LNCAP (cell line): ENCODE results near the gene CXADR.

ENCODE experiments used
- TF ChIP-seq, protein P1 (sequence below): fragments of 450-650 bp; IDR thresholded peaks from 2 replicates; pipeline ENCODE4 v1.5.1; 2017; ENCODE audit warnings: mild to moderate bottlenecking

Gene CXADR

DNA sequence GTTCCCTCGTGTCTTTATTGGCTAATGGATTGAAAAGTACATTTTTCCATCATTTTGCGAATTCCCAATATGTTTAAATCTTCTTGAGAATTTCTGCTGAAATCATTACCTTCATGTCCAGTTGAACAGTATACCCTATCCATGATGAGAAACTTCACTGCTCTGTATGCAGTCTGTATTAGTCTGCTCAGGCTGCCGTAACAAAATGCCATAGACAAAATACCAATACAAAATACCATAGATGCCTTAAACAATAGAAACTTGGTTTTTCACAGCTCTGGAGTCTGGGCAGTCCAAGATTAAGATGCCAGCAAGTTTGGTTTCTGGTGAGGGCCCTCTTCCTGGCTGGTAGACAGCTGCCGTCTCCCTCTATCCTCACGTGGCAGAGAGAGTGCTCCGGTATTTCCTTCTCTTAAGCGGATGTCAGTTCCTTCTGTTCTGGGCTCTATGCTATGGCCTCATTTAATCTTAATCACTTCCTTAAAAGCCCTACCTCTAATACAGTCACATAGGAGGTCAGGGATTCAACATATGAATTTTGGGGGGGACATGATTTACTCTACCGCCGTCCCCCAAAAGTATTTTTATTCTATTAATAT, 27.0 kb downstream of the CXADR start:
- TF ChIP-seq, protein P1, sequence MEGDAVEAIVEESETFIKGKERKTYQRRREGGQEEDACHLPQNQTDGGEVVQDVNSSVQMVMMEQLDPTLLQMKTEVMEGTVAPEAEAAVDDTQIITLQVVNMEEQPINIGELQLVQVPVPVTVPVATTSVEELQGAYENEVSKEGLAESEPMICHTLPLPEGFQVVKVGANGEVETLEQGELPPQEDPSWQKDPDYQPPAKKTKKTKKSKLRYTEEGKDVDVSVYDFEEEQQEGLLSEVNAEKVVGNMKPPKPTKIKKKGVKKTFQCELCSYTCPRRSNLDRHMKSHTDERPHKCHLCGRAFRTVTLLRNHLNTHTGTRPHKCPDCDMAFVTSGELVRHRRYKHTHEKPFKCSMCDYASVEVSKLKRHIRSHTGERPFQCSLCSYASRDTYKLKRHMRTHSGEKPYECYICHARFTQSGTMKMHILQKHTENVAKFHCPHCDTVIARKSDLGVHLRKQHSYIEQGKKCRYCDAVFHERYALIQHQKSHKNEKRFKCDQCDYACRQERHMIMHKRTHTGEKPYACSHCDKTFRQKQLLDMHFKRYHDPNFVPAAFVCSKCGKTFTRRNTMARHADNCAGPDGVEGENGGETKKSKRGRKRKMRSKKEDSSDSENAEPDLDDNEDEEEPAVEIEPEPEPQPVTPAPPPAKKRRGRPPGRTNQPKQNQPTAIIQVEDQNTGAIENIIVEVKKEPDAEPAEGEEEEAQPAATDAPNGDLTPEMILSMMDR = no peak

DNA sequence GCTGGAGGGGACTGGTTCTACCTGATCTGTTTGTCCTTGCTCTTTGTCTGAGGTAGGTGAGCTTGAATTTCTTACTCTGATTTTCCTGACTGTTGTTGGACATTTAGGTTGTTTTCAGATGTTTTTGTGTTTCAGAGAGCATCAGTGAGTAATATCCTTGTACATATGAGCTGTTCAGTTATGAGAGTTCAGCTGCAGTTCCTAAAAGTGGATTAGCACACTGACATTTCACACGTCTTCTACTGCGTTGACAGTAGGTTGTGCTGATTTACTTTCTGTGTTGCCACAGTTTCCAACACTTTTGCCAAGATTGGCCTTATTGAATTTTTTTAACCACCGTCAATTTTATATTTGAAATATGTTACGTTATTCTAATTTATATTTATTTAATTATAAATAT, 27.7 kb downstream of the CXADR start:
- TF ChIP-seq, protein P1 = no peak

DNA sequence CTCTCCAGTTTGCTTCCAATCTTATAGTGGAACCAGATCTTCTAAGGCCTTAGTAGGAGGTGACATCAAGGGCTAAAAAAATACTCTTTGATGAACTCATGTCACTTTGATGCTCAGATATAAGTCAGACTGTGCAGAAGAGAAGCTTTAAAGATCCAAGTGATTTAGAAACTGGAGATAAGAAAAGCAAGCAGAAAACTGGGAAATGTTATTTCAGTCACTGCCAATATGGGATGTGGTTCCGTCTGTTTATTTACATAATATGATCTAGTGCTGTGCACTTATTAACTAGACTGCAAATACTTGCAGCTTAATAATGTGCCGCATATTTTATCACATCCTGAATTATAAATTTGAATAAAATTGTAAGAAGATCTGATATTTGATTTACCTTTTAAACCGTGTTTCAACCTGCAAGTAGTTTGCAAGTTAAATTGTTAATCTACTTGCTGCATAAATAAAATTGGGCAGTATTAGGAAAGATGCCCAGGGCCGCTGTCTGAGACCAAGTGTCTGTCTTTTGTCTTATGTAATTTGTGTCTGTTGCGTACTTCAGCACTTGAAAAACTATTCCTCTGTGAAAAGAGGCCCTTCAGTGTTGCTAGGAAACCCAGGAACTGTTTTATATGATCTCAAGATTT, 29.6 kb downstream of the CXADR start:
- TF ChIP-seq, protein P1 = no peak

DNA sequence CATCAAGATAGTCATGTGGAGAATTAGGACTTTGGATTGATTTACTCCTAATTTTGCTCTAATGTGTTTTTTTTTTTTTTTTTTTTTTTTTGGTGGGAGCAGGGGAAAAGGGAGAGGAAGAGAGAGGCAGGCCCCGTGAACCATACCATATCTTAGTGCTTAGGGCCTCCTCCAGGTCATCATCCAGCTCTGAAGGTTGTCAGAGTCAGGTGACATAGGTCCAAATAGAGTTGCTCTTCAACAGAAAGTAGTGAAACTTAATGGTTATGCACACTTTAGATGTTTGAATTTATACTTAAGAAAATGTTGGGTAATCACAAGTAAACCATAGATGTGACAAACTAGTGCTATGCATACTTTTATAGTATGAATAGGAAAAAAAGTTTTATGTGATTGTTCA, 32.2 kb downstream of the CXADR start:
- TF ChIP-seq, protein P1 = no peak

DNA sequence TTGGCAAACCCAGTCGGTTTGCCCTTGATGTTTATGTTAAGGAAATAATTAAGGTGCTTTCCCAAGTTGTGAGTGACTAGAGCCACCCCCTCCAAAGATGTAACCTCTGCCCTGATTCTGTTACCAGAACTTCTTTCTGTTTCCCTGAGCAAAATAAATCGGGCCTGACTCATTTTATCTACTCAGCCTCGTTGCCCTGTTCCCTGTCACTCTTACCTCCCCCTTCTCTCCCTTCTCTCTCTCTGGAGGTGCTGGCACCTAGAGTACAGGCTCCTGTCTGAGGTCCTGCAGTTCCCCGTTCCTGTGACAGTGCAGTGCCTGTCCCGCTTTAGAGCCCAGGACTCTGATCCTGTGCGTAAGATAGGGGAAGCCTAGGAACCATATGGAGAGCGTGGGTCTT, 35.4 kb downstream of the CXADR start:
- TF ChIP-seq, protein P1 = no peak

DNA sequence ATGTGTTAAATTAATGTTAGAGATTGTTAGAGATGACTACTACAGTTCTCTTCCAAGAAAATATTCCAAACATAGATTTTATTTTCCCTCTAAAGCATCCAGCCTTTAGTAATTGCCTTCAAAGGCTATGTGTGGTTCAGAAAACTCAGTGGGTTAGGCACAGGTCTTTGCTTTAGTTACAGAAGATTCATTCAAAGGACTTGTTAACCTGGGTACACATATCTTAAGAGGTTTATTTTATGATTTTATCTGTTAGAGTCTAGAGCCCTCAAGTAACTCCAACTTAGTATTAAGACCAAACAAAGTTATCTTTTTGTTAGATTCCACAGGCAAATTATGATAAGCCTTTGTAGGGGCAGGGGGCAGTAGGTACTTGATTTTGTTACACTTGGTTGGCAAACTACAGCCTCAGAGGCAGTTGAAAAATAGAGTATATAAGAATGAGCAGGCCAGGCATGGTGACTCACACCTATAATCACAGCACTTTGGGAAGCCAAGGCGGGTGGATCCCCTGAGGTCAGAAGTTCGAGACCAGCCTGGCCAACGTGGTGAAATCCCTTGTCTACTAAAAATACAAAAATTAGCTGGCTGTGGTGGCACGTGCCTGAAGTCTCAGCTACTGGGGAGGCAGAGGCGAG, 37.9 kb downstream of the CXADR start:
- TF ChIP-seq, protein P1 = no peak

DNA sequence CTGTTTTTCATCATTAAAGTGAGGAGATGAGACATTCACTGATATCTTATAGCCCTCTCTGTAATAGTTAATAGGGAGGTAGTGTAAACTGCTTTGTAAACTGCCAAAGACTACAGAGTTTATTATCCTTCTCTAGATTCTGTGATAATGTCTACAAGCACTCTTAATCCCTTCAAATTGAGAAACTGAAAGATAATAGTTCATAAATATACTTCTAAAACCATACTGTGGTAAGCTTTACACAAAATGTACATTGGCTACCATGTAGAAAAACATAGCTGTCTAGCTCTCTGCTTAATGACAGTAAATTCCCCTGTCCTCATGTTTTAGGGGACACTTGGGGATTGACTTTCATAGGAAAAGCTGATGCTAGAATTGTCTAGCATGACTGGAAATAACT, 39.6 kb downstream of the CXADR start:
- TF ChIP-seq, protein P1 = no peak
